ENCODE measurements around the gene ARHGEF12.

GRCh38 chr11:120295099-120295498, 41.1 kb upstream of the ARHGEF12 start:
- TF ChIP-seq TCF12 (IDR thresholded peaks at IDR 0.05; ENCODE audit: low read depth) = no peak
- TF ChIP-seq EP300 (IDR thresholded peaks at IDR 0.05; ENCODE audit: borderline replicate concordance) = no peak
- no peak for TF ChIP-seq FOXM1 (IDR thresholded peaks at IDR 0.05; ENCODE audit: borderline replicate concordance, low read depth)
- TF ChIP-seq CEBPB (IDR thresholded peaks at IDR 0.05) = no peak
- TF ChIP-seq MAX (IDR thresholded peaks at IDR 0.05) = no peak

Data from Ishikawa (cell line).